Measurements from ENCODE around the gene KIF6. TPM values are rescaled to one million over a fixed set of nuclear protein-coding genes. Genes with fewer than 3 reads are reported as not detected.

Gene KIF6
- total RNA-seq, 1 donor from 2014 or later: 2.7 TPM

DNA sequence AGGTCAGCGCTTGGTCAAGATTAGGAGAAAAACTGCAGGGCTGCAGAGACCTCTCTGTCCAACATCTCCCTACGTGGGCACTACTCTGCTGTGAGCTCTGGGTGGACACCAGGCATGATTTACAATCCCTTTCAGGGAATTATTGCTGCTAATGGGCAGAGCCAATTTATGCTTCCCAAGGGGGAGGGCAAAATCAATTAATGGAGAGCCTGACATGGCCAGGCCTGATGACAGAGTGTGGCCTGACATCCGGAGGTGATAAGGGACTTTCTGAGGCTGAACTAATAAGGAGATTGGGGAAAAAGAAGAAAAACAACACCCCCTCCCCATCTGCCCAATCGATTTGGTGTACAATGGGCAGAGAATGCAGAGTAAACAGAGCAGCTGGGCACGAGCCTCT, 397.7 kb downstream of the KIF6 start:
- no peaks in the 10 kb centered on the region for H3K4me1 ChIP-seq
- no peak for DNase-seq (ENCODE audit: low spot score)
- no peaks in the 10 kb centered on the region for H3F3A ChIP-seq (ENCODE audit: low read depth)
- no peak overlapping the region for H3K4me3 Mint-ChIP-seq
- H3K27me3 ChIP-seq: no peaks in the 10 kb centered on the region
- no peak overlapping the region for H3K27ac Mint-ChIP-seq
- no peaks in the 10 kb centered on the region for H4K20me1 ChIP-seq (ENCODE audit: low read depth)
- no peaks in the 10 kb centered on the region for H3K9me3 Mint-ChIP-seq
- H3K4me3 ChIP-seq: no peak overlapping the region
- TF ChIP-seq CTCF (IDR thresholded peaks at IDR 0.05) (no peak), EZH2 (IDR thresholded peaks at IDR 0.05) (no peak), EZH2phosphoT487 (IDR thresholded peaks at IDR 0.05) (no peak)
- no peak overlapping the region for H3K4me2 ChIP-seq
- no peak overlapping the region for H2AFZ ChIP-seq (replicated peaks)
- H3K27me3 Mint-ChIP-seq (ENCODE audit: insufficient read depth, low read depth): peaks cover 2% of the 10 kb centered on the region
- no peaks in the 10 kb centered on the region for H3K4me1 Mint-ChIP-seq
- no peak overlapping the region for H3K9ac ChIP-seq
- H3K36me3 ChIP-seq: no peaks in the 10 kb centered on the region
- no peak overlapping the region for H3K27ac ChIP-seq
- no peaks in the 10 kb centered on the region for H3K79me2 ChIP-seq (ENCODE audit: low read depth)
- H3K36me3 Mint-ChIP-seq: no peaks in the 10 kb centered on the region
- no peaks in the 10 kb centered on the region for H3K9me3 ChIP-seq (ENCODE audit: low read depth)

DNA sequence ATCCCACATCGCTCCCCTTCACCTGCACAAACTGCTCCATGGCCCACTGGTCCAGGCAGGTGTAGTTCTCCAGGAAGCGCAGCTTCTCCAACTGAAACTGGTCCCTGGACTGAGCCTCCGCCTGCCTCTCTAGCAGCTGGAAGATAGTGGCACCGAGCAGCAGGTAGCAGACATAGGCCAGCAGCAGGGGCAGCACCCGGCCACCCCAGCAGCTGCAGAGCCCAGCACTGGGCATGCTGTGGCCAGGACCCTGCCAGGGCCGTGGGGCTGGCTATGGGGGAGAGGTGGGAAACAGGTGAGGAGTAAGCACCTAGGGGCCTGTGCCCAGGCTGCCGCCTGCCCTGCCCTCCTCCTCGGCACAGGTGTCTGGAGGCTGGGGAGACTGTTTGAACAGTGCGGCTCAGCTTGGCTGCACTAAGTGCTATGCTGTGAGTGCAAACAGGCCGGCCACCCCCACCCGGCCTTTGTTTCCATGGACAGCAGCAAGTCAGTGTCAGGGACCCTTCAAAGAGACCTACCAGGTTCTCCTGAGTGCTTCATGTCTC, 402.8 kb downstream of the KIF6 start, which contains the start of gene KCNK16:
Gene KCNK16, minus strand, starts transcription at position 397 of the 545 bp plus-strand sequence. Its CDS starts 162 bp downstream, at position 235.
- no peak within 1 kb of the TSS for H3K27ac Mint-ChIP-seq
- no peak within 1 kb of the TSS for H3K27ac ChIP-seq

DNA sequence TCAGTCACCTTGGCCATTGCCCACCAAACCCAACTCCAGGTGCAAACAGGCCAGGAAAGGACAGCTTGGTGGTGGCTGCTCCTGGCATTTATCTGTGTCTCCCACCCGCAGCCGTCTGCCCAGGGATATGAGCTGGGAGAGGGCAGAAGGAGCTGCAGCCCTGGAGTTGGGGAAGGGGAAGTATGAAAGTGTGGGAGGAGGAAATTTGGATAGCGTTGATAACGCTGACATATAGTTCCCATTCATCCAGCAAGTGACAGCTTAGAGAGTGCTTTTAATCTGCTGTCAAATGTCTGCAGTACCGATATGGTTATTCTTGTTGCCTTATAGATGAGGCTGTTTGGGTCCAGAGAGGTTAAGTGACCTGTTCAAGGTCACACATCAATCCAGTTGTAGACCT, 403.4 kb downstream of the KIF6 start:
- H3K27me3 Mint-ChIP-seq (ENCODE audit: insufficient read depth, low read depth): peaks cover 18% of the 10 kb centered on the region
- H3K4me1 Mint-ChIP-seq: no peaks in the 10 kb centered on the region
- Histone ChIP-seq H2AFZ (replicated peaks) (no peak overlapping the region), H3K4me2 (no peak overlapping the region), H3K36me3 (no peaks in the 10 kb centered on the region), H3K27ac (no peak overlapping the region), H3K27me3 (peaks cover 12% of the 10 kb centered on the region), H3K79me2 (ENCODE audit: low read depth) (no peaks in the 10 kb centered on the region), H3F3A (ENCODE audit: low read depth) (no peaks in the 10 kb centered on the region), H4K20me1 (ENCODE audit: low read depth) (no peaks in the 10 kb centered on the region), H3K4me3 (no peak overlapping the region), H3K9me3 (ENCODE audit: low read depth) (no peaks in the 10 kb centered on the region), H3K9ac (no peak overlapping the region), H3K4me1 (no peaks in the 10 kb centered on the region)
- H3K27ac Mint-ChIP-seq: no peak overlapping the region
- H3K36me3 Mint-ChIP-seq: no peaks in the 10 kb centered on the region
- DNase-seq (ENCODE audit: low spot score): no peak
- H3K9me3 Mint-ChIP-seq: peaks cover 3% of the 10 kb centered on the region
- no peak overlapping the region for H3K4me3 Mint-ChIP-seq
- TF ChIP-seq EZH2 (IDR thresholded peaks at IDR 0.05): no peak
- TF ChIP-seq CTCF (IDR thresholded peaks at IDR 0.05): no peak
- no peak for TF ChIP-seq EZH2phosphoT487 (IDR thresholded peaks at IDR 0.05)

More for the DNA sequence above, 402.8 kb downstream of the KIF6 start, which contains the start of gene KCNK16:
- H3K27me3 ChIP-seq: peaks cover 7% of the 10 kb centered on the region
- H3K4me1 ChIP-seq: no peaks in the 10 kb centered on the region
- H3K79me2 ChIP-seq (ENCODE audit: low read depth): no peaks in the 10 kb centered on the region
- Mint-ChIP-seq H3K4me1 (no peaks in the 10 kb centered on the region), H3K9me3 (no peaks in the 10 kb centered on the region), H3K4me3 (no peak within 1 kb of the TSS), H3K36me3 (no peaks in the 10 kb centered on the region), H3K27me3 (ENCODE audit: insufficient read depth, low read depth) (peaks cover 15% of the 10 kb centered on the region)
- no peak for DNase-seq (ENCODE audit: low spot score)
- no peaks in the 10 kb centered on the region for H3K9me3 ChIP-seq (ENCODE audit: low read depth)
- TF ChIP-seq CTCF (IDR thresholded peaks at IDR 0.05): no peak
- no peak for TF ChIP-seq EZH2phosphoT487 (IDR thresholded peaks at IDR 0.05)
- TF ChIP-seq EZH2 (IDR thresholded peaks at IDR 0.05): no peak
- no peak within 1 kb of the TSS for H2AFZ ChIP-seq (replicated peaks)
- no peaks in the 10 kb centered on the region for H4K20me1 ChIP-seq (ENCODE audit: low read depth)
- H3K36me3 ChIP-seq: no peaks in the 10 kb centered on the region
- H3K4me2 ChIP-seq: no peak within 1 kb of the TSS
- H3K9ac ChIP-seq: no peak within 1 kb of the TSS
- H3K4me3 ChIP-seq: no peak within 1 kb of the TSS
- H3F3A ChIP-seq (ENCODE audit: low read depth): no peaks in the 10 kb centered on the region

Measured in neural progenitor cell (in vitro differentiated cells).